Fibroblast of lung (primary cell): ENCODE results near the gene RBMS1. TPM values are rescaled to one million over a fixed set of nuclear protein-coding genes. Genes with fewer than 3 reads are reported as not detected.

Source experiments
- DNase-seq, 2 donors: peaks; one replicate each; pipeline versions ENCODE4 v3.0.0 to v3.0.0-alpha.2; 2010; ENCODE audit warnings: low read depth in 2 of 2
- H2AFZ ChIP-seq: 2 replicates; pipeline ENCODE4 v1.5.1; 2012; ENCODE audit warnings: low read length, control low read depth, inconsistent platforms
- H3K27ac ChIP-seq: 2 replicates; pipeline ENCODE4 v1.5.1; 2011; ENCODE audit warnings: low read length, control low read depth; ENCODE audit not compliant: insufficient read depth
- H3K27me3 ChIP-seq: 2 replicates; pipeline ENCODE4 v1.5.1; 2011; ENCODE audit warnings: mild to moderate bottlenecking, low read length; ENCODE audit not compliant: control insufficient read depth, insufficient read depth
- H3K36me3 ChIP-seq: 2 replicates; pipeline ENCODE4 v1.5.1; 2011; ENCODE audit warnings: low read length; ENCODE audit not compliant: control insufficient read depth, insufficient read depth
- H3K4me1 ChIP-seq: 2 replicates; pipeline ENCODE4 v1.5.1; 2011; ENCODE audit warnings: low read length; ENCODE audit not compliant: control insufficient read depth, insufficient read depth; ENCODE audit errors: extremely low read depth
- H3K4me2 ChIP-seq: 2 replicates; pipeline ENCODE4 v1.5.1; 2011; ENCODE audit warnings: low read length, control low read depth; ENCODE audit not compliant: insufficient read depth; ENCODE audit errors: extremely low read depth
- H3K4me3 ChIP-seq, 4 experiments: fragments of 200-600 bp in 1 of 4; sonication (generic) in 1 of 4; replicated peaks in 1 of 4; 2 replicates each; pipeline ENCODE4 v1.5.1; 2011 to 2016; ENCODE audit warnings: low read length in 4 of 4, low read depth in 3 of 4, mild to moderate bottlenecking in 3 of 4, control low read depth in 2 of 4, inconsistent platforms in 1 of 4, mixed read lengths in 1 of 4; ENCODE audit not compliant: insufficient read depth in 1 of 4; ENCODE audit errors: control extremely low read depth in 1 of 4
- H3K79me2 ChIP-seq: 2 replicates; pipeline ENCODE4 v1.5.1; 2012; ENCODE audit warnings: mild to moderate bottlenecking, low read length, inconsistent platforms; ENCODE audit not compliant: control insufficient read depth, insufficient read depth
- H3K9ac ChIP-seq: 2 replicates; pipeline ENCODE4 v1.5.1; 2011; ENCODE audit warnings: mild to moderate bottlenecking, low read length, control low read depth; ENCODE audit not compliant: insufficient read depth
- H3K9me3 ChIP-seq: 2 replicates; pipeline ENCODE4 v1.5.1; 2012; ENCODE audit warnings: low read depth, low read length; ENCODE audit not compliant: control insufficient read depth, insufficient read depth
- H4K20me1 ChIP-seq: 2 replicates; pipeline ENCODE4 v1.5.1; 2011; ENCODE audit warnings: low read length; ENCODE audit not compliant: control insufficient read depth, insufficient read depth; ENCODE audit errors: extremely low read depth
- CTCF ChIP-seq, 2 donors: IDR thresholded peaks in 1 of 2; conservative IDR thresholded peaks in 1 of 2; 1 replicate in 1 of 2; 2 replicates in 1 of 2; pipeline ENCODE4 v1.5.1; 2011 to 2012; ENCODE audit warnings: low read length in 2 of 2, control low read depth in 1 of 2, inconsistent platforms in 1 of 2, low read depth in 1 of 2, mild to moderate bottlenecking in 1 of 2
- EZH2 ChIP-seq: IDR thresholded peaks from 2 replicates; pipeline ENCODE4 v1.5.1; 2012; ENCODE audit warnings: low read length, control low read depth, mild to moderate bottlenecking; ENCODE audit errors: missing control alignments
- polyA plus RNA-seq, 2 donors: library from polyadenylated mRNA; depleted of rRNA in 1 of 2; stranded (reverse) in 1 of 2; unstranded in 1 of 2; fragments of >200 nt; gene quantifications; 2 replicates each; pipeline ENCODE4 v1.2.1, GENCODE V29; 2011 to 2012; ENCODE audit warnings: missing spikeins in 1 of 2
- total RNA-seq: library from RNA; depleted of rRNA; stranded (reverse); fragments of >200 nt; gene quantifications from 2 replicates; pipeline ENCODE4 v1.2.1, GENCODE V29; 2014

The RBMS1 gene
- total and polyA plus RNA-seq, 2 donors (not counting 1 experiment from before 2014, with no cell fraction given): 77.3 to 146 TPM

- Histone ChIP-seq H3K4me1 (peaks cover 12% of the 10 kb centered on the region), H3K27ac (no peak overlapping the region), H3K79me2 (no peaks in the 10 kb centered on the region), H2AFZ (no peak overlapping the region), H3K27me3 (no peaks in the 10 kb centered on the region), H3K4me3 (no peak overlapping the region), H3K9me3 (no peaks in the 10 kb centered on the region), H3K36me3 (peaks cover 4% of the 10 kb centered on the region), H4K20me1 (no peaks in the 10 kb centered on the region), H3K9ac (no peak overlapping the region), H3K4me2 (no peak overlapping the region)
- DNase-seq: no peak
- TF ChIP-seq EZH2: no peak
- no peak for TF ChIP-seq CTCF (conservative IDR thresholded peaks at IDR 0.05 in 1 of 2, IDR thresholded peaks at IDR 0.05 in 1 of 2; ENCODE audit: low read depth in 1 of 2, low read length in 2 of 2)
Observed at GRCh38 chr2:160275656-160276055, 218.0 kb downstream of the RBMS1 start.

GRCh38 chr2:160271171-160272086 lies 222.2 kb downstream of the RBMS1 start:
- H3K4me2 ChIP-seq: peak overlapping the region; percentile 36
- no peak overlapping the region for H3K9ac ChIP-seq
- no peaks in the 10 kb centered on the region for H3K79me2 ChIP-seq
- H3K36me3 ChIP-seq: peaks cover 4% of the 10 kb centered on the region
- no peaks in the 10 kb centered on the region for H3K27me3 ChIP-seq
- H3K9me3 ChIP-seq: no peaks in the 10 kb centered on the region
- DNase-seq: peak; percentile 33 to 37
- peaks cover 18% of the 10 kb centered on the region for H3K4me1 ChIP-seq
- H3K4me3 ChIP-seq: peak overlapping the region in 1 of 4 experiments; percentile 53
- peak overlapping the region; percentile 84 for H3K27ac ChIP-seq
- H2AFZ ChIP-seq: no peak overlapping the region
- H4K20me1 ChIP-seq: no peaks in the 10 kb centered on the region
- TF ChIP-seq CTCF (conservative IDR thresholded peaks at IDR 0.05 in 1 of 2, IDR thresholded peaks at IDR 0.05 in 1 of 2; ENCODE audit: low read depth in 1 of 2, low read length in 2 of 2): no peak
- no peak for TF ChIP-seq EZH2

- Histone ChIP-seq H2AFZ (no peak overlapping the region), H3K27ac (peak overlapping the region; percentile 84), H3K79me2 (no peaks in the 10 kb centered on the region), H3K9ac (peak overlapping the region; percentile 29), H3K4me1 (peaks cover 18% of the 10 kb centered on the region), H3K9me3 (no peaks in the 10 kb centered on the region), H4K20me1 (no peaks in the 10 kb centered on the region), H3K36me3 (peaks cover 2% of the 10 kb centered on the region), H3K4me3 (peak overlapping the region in 2 of 4 experiments; percentile 30 to 53), H3K4me2 (peak overlapping the region; percentile 36), H3K27me3 (no peaks in the 10 kb centered on the region)
- DNase-seq: peak in 1 of 2 donors; percentile 78
- TF ChIP-seq CTCF (conservative IDR thresholded peaks at IDR 0.05 in 1 of 2, IDR thresholded peaks at IDR 0.05 in 1 of 2; ENCODE audit: low read depth in 1 of 2, low read length in 2 of 2): peak in 1 of 2 donors; percentile 15
- no peak for TF ChIP-seq EZH2
Observed at GRCh38 chr2:160270571-160271113, 223.0 kb downstream of the RBMS1 start.
